ENCODE results near the gene AP3B1.

The AP3B1 gene

DNA sequence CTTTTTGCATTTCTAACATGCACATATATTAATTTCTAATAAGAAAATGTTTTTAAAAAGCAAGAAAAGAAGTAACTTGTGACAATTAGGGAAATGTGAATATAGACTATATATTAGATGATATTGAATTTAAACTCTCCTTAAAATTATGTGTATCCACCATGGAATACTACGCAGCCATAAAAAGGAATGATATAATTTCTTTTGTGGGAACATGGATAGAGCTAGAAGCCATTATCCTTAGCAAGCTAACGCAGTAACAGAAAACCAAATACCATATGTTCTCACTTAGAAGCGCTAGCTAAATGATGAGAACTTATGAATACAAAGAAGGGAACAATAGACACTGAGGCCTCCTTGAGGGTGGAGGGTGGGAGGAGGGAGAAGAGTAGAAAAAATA, 23.8 kb upstream of the AP3B1 start:
- no peak for TF ChIP-seq SPI1 (IDR thresholded peaks at IDR 0.05; ENCODE audit: borderline replicate concordance, low read depth)
- TF ChIP-seq, protein P1, sequence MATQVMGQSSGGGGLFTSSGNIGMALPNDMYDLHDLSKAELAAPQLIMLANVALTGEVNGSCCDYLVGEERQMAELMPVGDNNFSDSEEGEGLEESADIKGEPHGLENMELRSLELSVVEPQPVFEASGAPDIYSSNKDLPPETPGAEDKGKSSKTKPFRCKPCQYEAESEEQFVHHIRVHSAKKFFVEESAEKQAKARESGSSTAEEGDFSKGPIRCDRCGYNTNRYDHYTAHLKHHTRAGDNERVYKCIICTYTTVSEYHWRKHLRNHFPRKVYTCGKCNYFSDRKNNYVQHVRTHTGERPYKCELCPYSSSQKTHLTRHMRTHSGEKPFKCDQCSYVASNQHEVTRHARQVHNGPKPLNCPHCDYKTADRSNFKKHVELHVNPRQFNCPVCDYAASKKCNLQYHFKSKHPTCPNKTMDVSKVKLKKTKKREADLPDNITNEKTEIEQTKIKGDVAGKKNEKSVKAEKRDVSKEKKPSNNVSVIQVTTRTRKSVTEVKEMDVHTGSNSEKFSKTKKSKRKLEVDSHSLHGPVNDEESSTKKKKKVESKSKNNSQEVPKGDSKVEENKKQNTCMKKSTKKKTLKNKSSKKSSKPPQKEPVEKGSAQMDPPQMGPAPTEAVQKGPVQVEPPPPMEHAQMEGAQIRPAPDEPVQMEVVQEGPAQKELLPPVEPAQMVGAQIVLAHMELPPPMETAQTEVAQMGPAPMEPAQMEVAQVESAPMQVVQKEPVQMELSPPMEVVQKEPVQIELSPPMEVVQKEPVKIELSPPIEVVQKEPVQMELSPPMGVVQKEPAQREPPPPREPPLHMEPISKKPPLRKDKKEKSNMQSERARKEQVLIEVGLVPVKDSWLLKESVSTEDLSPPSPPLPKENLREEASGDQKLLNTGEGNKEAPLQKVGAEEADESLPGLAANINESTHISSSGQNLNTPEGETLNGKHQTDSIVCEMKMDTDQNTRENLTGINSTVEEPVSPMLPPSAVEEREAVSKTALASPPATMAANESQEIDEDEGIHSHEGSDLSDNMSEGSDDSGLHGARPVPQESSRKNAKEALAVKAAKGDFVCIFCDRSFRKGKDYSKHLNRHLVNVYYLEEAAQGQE (IDR thresholded peaks at IDR 0.05; ENCODE audit: insufficient replicate concordance, low read depth): no peak
- no peak for TF ChIP-seq GABPA (IDR thresholded peaks at IDR 0.05; ENCODE audit: low read depth)
- TF ChIP-seq POLR2AphosphoS5 (IDR thresholded peaks at IDR 0.05; ENCODE audit: low read depth): no peak
- Histone ChIP-seq H3K27ac (replicated peaks) (no peak overlapping the region), H3K4me3 (replicated peaks; ENCODE audit: insufficient read depth, low read length) (no peak overlapping the region), H3K27me3 (ENCODE audit: insufficient read depth, poor library complexity, severe bottlenecking) (no peaks in the 10 kb centered on the region)
- DNase-seq (ENCODE audit: low read depth in 1 of 2, low spot score in 1 of 2): no peak

DNA sequence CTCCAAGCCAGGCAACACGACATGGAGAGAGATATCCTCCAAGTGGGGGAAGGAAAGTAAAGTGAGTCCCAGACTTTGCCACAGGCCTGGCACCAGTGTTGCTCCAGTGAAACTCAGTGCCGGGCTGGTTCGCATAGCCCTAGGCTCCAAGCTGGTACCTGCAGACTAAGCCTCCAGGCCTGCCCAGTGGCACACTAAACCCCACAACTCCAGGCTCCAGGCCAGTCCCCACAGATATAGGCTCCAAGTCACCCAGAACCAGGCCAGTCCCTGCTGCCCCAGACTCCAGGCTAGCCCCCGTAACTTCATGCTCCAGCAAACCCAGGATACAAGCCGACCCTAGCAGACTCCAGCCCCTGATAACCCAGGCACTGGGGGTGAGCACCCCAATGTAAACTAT, 23.0 kb upstream of the AP3B1 start:
- H3K4me3 ChIP-seq (replicated peaks; ENCODE audit: insufficient read depth, low read length): no peak overlapping the region
- H3K27me3 ChIP-seq (ENCODE audit: insufficient read depth, poor library complexity, severe bottlenecking): no peaks in the 10 kb centered on the region
- DNase-seq (ENCODE audit: low read depth in 1 of 2, low spot score in 1 of 2): no peak
- no peak for TF ChIP-seq POLR2AphosphoS5 (IDR thresholded peaks at IDR 0.05; ENCODE audit: low read depth)
- no peak for TF ChIP-seq GABPA (IDR thresholded peaks at IDR 0.05; ENCODE audit: low read depth)
- TF ChIP-seq, protein P2, sequence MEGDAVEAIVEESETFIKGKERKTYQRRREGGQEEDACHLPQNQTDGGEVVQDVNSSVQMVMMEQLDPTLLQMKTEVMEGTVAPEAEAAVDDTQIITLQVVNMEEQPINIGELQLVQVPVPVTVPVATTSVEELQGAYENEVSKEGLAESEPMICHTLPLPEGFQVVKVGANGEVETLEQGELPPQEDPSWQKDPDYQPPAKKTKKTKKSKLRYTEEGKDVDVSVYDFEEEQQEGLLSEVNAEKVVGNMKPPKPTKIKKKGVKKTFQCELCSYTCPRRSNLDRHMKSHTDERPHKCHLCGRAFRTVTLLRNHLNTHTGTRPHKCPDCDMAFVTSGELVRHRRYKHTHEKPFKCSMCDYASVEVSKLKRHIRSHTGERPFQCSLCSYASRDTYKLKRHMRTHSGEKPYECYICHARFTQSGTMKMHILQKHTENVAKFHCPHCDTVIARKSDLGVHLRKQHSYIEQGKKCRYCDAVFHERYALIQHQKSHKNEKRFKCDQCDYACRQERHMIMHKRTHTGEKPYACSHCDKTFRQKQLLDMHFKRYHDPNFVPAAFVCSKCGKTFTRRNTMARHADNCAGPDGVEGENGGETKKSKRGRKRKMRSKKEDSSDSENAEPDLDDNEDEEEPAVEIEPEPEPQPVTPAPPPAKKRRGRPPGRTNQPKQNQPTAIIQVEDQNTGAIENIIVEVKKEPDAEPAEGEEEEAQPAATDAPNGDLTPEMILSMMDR (IDR thresholded peaks at IDR 0.05; ENCODE audit: insufficient read depth, low read length): no peak
- TF ChIP-seq, protein P1 (IDR thresholded peaks at IDR 0.05; ENCODE audit: insufficient replicate concordance, low read depth): no peak
- no peak for TF ChIP-seq SPI1 (IDR thresholded peaks at IDR 0.05; ENCODE audit: borderline replicate concordance, low read depth)
- H3K27ac ChIP-seq (replicated peaks): no peak overlapping the region

DNA sequence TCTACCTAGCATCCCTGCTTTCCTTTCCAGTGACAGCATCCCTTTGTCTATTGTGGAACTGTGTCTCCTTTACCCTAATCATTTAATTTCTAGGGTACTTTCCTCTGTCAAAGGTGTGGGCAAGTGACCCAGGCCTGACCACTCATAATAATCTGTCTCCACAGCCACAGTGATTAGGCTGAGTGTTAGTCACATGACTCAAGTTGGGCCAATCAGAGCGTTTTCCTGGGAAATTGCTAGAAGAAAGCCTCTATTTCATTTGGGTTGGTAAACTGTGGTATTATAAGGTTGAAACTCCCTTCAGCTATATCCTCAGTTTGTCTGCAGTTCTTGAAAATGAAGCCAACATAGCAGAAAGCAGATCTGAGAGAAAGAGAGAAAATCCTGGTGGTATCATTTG, 14.2 kb upstream of the AP3B1 start:
- no peaks in the 10 kb centered on the region for H3K27me3 ChIP-seq (ENCODE audit: insufficient read depth, poor library complexity, severe bottlenecking)
- TF ChIP-seq, protein P2 (IDR thresholded peaks at IDR 0.05; ENCODE audit: insufficient read depth, low read length): no peak
- no peak for TF ChIP-seq SPI1 (IDR thresholded peaks at IDR 0.05; ENCODE audit: borderline replicate concordance, low read depth)

DNA sequence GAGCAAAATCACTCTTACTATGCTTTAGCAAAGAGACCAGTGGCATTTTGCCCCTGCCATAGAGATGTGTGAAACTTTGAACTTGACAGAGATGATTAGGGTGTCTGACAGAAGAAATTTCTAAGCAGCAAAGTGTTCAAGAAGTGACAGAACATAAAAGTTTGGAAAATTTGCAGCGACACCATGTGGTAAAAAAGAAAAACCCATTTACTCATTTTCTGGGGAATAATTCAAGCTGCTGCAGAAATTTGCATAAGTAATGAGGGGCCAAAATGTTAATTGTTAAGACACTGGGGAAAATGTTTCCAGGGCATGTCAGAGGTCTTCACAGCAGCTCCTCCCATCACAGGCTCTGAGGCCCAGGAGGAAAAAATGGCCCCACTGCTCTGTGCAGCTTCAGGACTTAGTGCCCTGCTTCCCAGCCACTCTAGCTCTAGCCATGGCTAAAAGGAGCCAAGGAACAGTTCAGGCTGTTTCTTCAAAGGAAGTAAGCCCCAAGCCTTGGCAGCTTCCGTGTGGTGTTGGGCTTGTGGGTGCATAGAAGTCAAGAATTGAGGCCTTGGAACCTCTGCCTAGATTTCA, 6.1 kb upstream of the AP3B1 start:
- TF ChIP-seq POLR2AphosphoS5 (IDR thresholded peaks at IDR 0.05; ENCODE audit: low read depth): no peak
- TF ChIP-seq, protein P1 (IDR thresholded peaks at IDR 0.05; ENCODE audit: insufficient replicate concordance, low read depth): no peak
- TF ChIP-seq SPI1 (IDR thresholded peaks at IDR 0.05; ENCODE audit: borderline replicate concordance, low read depth): no peak
- no peak for TF ChIP-seq GABPA (IDR thresholded peaks at IDR 0.05; ENCODE audit: low read depth)
- TF ChIP-seq, protein P2 (IDR thresholded peaks at IDR 0.05; ENCODE audit: insufficient read depth, low read length): no peak
- no peak for DNase-seq (ENCODE audit: low read depth in 1 of 2, low spot score in 1 of 2)
- Histone ChIP-seq H3K4me3 (replicated peaks; ENCODE audit: insufficient read depth, low read length) (no peak overlapping the region), H3K27me3 (ENCODE audit: insufficient read depth, poor library complexity, severe bottlenecking) (no peaks in the 10 kb centered on the region), H3K27ac (replicated peaks) (no peak overlapping the region)

More for the DNA sequence above, 14.2 kb upstream of the AP3B1 start:
- Histone ChIP-seq H3K4me3 (replicated peaks; ENCODE audit: insufficient read depth, low read length) (no peak overlapping the region), H3K27ac (replicated peaks) (no peak overlapping the region)
- DNase-seq (ENCODE audit: low read depth in 1 of 2, low spot score in 1 of 2): no peak
